Stimulated activated CD8-positive, alpha-beta memory T cell treated with anti-CD3 and anti-CD28 coated beads, Interleukin-7, amount 100 ng/mL, for 1 hour (primary cell): ENCODE measurements around the gene NR6A1.
"Not testable (repeated sequence)": the region's sequence is repeated elsewhere in the genome, so short reads cannot be mapped to it uniquely, and the experiment has no call there.

Source experiments
- DNase-seq, 2 donors: peaks; one replicate each; pipeline ENCODE4 v3.0.0-alpha.2; 2020; ENCODE audit warnings: low read depth in 2 of 2

Gene NR6A1

DNA sequence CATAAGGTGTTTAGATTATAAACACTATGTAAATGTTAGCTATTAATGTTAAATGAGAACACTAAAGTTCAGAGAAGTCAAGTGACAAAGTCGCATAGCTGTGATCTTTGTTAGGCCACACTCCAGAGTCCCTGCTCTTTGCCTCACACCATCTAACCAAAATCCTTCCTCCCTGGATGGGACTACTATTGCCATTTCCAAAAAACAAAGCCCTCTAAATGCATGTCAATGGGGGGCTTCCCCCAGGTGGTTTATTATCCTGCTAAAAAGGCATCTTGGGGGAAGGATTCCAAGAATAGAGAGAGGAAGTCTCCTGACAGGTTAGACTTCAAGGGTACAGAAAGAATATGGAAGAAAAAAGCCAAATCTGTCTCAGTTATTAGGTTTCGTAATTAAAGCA, 10.4 kb downstream of the NR6A1 start:
- DNase-seq: no peak

DNA sequence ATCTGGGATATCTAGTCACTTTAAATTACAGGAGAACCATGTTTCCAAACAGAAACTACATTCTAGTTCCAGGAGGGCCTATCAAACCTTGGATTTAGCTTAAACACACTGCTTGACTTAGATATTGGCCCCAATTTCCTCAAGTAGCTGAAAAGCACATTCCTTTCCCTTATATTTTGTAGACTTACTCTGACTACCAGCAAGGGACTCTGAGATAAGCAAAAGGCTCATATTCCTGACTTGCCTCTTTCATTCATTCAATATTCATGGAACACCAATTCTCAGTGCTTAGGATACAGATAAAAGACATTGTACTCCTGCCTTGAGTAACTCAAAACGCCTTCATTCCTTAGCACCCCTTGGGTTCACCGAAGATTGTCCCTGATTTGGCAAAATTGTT, 11.8 kb downstream of the NR6A1 start:
- no peak for DNase-seq

DNA sequence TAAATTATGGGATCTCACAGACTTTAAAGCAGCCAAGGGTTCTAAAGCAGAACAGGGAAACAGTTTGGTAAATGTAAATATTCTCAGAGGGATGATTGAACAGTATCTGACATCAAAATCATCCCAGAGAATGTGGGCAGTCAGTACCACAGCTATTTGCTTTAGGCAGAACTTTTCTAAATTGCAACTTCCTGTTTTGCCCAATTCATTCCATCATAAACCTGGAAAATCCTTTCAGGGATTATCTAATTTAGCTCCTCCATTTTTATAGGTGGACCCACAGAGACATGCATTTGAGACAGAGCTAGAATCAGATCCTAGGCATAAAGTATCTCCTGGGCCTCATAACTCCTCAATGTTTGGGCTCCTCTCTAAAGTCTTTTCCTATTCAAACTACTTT, 12.4 kb downstream of the NR6A1 start:
- DNase-seq: no peak

DNA sequence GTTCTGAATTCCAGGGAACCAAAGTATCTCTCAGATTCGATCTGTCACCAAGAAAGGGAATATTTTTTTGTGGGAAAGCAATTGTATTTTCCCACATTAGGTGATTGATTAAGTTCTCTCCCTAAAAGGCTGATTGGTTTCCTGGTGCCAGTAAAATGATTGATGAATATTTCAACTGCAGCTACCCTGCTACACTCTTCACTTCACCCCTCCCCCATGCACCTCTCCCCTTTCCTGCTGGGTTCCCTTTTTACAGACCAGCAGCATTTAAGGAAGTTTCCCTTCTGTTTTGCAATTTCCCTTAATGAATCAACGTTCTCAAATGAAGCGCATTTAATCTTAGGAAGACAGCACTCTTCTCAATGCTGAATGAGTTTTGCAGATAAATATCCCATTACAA, 13.1 kb downstream of the NR6A1 start:
- no peak for DNase-seq

DNA sequence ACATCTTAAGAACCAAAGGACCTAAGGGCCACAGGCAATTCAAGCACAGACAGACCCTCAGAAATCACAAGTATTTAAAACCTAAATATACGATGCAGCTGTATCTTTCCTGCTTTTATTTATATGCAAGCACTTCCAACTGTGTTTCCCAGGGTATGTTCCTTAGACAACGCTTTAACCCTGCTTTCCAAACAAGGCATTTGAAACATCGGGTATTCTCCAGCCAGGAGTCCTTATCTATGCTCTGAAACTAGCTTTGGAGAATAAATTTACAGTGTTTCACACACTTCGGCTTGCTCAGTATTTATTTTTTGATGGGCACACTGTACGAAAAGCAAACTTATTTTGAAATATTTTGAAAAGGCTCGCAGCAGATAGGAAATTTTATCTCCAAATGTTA, 13.5 kb downstream of the NR6A1 start:
- no peak for DNase-seq

DNA sequence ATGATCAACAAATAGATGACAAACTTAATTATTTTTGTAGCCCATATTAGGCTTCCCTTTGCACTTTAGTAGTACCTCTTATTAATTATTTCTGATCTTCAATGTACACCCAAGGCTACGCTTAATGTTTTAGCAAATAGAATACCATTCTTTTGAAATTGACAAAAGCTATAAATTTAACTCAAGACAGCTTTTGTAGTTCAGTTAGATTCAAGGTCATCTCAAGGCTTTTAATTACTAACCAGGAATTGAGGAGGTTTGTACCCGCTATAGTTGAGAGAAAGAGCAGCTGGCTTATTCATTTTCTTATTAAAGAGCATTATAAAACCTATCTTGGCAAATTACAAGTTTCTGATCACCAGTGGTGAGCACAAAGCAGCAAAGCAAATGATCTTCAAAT, 15.1 kb downstream of the NR6A1 start:
- no peak for DNase-seq

DNA sequence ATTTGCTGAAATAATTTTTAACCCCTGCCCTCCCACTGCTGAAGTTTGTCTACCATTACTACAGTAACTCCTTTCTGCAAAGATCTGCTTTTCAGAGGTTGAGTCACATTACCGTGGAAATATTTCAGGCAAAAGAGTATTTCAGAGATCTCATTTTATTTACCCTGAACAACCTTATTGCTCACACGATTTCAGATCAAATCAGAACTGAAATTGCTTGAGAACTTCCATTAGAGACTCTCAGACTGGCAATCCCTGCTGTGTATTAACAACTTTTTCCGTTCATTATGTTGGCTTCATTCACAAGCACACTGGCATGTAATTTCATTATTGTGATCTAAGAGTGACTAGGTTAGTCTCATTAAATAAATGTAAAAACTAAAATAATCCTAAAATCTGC, 16.1 kb downstream of the NR6A1 start:
- no peak for DNase-seq

DNA sequence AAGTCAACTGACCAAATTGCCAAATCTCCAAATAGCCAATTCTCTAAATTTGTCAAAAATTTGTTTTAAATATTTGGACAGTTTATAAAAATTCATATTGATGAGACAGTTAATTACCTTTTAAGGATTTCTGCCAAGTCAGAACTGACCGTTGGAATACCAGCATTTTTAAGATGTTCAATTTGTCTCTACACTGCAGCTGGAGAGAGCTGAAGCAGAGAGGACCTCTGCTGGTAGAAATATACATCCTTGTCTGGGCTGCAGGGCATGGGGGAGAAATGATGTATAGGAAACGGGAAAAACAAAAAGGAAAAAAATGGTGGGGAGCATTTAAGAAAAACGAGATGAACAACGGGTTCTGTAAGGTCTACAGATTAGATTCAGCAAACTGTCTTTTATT, 16.8 kb downstream of the NR6A1 start:
- DNase-seq: no peak

DNA sequence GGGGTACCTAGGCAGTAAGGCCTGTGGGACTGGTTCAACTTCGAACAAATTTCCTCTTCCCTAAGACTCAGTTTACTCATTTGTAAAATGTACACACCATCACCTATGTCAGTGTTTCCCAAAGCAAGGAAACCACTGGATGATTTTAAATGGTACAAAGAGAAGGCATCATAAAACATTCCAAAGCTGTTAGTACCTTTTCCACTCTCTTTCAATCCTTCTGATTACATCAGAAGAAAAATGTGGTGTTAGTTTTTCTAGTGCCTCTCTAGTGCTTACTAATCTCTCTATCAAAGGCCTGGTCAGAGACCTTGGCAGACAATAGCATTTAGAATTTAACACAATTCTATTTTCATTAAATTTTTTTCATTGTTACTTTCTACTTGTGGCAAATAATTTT, 18.1 kb downstream of the NR6A1 start:
- no peak for DNase-seq

DNA sequence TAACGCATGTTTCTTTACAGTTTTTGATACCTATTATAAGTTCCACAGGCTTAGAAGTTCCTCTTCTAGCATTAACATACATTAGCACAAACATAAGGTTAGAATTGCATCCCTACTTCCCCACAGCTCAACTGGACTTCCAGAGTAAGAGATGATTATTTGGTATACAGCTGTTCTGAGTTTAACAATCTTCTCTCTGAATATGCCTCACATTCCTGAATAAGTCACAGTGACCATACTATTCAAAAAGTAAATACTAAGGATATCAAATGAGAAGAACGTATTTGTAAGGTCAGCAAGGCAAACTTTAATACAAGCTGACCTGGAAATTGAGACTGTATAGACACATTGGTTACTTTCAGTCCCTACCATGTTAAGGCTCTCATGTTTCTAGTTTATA, 21.3 kb downstream of the NR6A1 start:
- DNase-seq: no peak

DNA sequence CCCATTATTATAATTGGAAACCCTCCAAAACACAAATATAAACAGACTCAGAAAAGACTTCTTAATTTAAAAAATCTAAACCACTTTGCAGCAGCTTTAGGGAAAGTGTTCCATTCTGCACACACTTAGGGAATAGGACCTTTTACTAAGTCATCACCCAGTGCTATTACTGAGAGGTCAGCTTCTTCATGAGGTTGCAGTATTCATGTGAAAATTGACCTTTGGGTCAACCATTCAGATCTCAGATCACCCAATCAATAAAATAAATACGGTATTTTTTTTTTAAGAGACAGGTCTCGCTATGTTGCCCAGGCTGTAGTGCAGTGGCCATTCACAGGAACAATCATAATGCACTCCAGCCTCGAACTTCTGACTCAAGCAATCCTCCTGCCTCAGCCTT, 21.8 kb downstream of the NR6A1 start:
- DNase-seq: no peak

DNA sequence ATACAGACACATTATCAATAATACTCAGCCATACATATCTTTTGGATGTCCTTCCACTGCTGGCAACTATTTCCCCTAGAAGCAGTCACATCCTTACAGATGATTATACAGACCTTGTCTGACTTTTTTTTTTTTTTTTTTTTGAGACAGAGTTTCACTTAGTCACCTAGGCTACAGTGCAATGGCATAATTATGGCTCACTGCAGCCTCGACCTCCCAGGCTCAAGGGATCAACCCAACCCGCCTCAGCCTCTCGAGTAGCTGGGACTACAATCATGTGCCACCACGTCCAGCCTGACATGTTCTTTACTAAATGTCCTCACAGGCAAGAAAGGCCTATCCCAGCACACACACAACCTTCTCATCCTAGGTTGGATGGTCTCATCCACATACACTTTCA, 24.0 kb downstream of the NR6A1 start:
- DNase-seq: no peak

DNA sequence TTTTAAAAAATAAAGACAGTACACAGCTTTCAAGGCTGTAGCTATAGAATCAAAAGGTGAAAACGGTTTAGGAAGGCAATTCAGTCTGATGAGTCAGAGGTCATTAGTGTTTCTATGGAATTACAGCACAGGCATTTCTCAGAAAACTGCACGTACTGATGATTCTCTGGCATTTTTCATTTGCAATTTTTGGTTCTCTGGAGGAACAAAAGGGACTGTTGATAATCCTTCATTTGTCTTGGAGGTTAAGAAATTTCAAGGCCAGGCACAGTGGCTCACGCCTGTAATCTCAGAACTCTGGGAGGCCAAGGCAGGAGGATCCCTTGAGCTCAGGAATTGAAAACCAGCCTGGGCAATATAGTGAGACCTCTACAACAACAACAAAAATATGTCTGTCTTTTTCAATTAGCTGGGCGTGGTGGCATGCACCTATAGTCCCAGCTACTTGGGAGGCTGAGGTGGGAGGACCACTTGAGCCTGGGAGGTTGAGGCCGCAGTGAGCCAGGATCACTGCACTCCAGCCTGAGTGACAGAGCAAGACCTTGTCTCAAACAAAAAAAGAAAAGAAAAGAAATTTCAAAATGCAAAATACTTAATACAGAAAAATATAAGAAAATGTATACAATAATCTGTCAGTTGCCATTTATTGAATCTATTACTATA, 27.3 kb downstream of the NR6A1 start:
- no peak for DNase-seq

DNA sequence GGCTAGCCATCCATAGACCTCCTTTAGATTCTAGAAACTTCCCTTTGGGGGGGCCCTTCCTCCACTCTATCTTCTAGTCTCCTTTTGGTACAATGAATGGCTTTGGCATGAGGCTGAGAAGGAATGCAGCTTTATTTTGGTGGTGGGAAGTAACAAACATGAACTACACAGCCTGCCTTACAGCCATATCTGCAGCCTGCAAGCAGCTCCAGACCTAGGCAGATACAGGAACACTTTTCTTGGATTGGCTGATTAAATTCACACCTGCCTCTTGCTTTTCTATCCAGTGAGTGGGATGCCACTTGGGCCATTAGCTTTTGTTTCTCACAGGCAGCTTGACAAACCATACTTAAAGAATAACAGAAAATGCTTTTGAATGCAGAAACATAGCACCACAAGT, 28.2 kb downstream of the NR6A1 start:
- DNase-seq: no peak

DNA sequence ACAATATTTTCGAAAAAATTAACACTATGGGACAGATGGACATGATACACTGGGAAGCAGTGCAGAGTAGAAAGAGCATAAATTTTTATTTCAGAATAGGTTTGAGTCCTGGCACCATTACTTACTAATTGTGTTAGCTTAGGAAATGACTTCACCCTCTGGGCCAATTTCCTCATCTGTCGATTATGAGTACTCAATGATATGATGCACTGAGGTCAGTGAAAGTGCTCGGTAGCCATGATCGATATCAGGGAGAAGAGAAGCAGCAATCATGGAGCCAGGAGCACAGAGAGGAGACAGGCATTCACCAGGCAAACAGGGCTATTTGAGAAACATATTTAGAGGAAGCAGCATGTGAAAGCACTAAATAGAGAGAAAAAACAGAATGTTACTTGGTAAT, 29.4 kb downstream of the NR6A1 start:
- no peak for DNase-seq

DNA sequence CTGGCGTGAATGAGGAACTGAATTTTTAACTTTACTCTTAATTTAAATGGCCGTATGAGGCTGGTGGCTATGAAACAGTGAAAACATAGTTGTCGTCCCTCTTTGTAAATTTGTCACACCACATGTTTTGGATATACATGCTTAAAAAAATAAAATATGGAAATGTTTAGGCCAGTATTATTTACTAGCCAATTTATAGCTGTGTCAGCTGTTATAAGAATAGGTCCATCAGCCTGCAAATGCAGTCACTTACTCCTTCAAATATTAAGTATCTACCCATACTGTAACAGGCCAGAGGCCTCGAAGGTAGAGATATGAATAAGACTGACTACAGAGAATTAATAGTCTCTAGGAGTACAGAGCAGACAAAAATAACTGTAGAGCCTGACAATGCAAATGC, 30.0 kb downstream of the NR6A1 start:
- DNase-seq: no peak

DNA sequence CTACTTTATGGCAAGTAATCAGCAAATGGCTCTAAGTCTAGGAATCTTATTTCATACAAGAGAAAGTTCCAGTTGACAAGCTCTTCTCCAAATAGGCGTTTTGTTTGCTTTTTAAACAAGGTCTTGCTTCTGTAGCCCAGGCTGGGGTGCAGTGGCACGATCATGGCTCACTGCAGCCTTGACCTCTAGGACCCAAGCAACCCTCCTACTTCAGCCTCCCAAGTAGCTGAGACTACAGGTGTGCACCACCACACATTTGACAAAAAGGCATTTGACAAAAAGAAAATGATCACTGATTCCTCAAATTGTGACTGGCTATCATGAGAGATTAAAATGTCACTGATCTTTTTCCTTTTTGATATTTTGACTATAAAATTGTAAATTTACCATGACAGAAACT, 31.8 kb downstream of the NR6A1 start:
- DNase-seq: no peak

DNA sequence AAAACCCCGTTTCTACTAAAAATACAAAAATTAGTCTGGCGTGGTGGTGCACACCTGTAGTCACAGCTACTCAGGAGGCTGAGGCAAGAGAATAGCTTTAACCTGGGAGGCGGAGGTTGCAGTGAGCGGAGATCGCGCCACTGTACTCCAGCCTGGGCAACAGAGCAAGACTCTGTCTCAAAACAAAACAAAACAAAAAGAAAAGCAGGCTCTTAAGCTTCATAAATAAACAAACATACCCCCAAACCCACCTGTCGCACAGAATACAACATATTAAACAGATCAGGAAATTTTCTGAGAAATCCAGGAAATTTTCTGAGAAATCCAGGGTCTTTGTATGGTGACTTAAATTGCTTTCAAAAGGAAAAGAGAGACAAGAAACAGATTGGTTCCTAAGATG, 33.0 kb downstream of the NR6A1 start:
- DNase-seq: not testable (repeated sequence)

DNA sequence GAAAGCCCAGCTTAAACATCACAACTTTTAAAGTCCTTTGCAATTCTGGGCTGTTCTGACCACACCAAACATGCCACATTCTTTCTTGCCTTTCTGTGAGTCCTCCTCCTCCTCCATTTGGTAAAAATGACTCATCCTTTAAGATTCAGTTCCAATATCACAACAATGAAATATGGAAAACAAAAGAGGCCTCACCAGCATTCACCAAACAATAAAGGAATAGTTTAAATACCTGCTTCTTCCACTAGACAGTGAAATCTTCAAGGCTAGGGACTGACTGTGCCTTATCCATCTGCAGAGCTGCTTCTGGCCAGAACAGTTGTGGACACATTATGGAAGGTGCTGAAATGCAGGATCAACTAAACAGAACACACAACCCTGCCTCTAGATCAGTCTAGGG, 36.0 kb downstream of the NR6A1 start:
- no peak for DNase-seq

DNA sequence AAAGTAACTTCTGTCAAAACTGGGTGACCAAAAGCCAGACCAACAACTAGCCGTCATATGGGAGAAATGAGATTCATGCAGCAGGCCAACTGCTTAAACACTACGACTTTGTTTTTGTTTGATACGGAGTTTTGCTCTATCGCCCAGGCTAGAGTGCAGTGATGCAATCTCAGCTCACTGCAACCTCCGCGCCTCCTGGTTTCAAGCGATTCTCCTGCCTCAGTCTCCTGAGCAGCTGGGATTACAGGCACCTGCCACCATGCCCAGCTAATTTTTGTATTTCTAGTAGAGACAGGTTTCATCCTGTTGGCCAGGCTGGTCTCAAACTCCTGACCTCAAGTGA, 36.4 kb downstream of the NR6A1 start:
- DNase-seq: not testable (repeated sequence)

DNA sequence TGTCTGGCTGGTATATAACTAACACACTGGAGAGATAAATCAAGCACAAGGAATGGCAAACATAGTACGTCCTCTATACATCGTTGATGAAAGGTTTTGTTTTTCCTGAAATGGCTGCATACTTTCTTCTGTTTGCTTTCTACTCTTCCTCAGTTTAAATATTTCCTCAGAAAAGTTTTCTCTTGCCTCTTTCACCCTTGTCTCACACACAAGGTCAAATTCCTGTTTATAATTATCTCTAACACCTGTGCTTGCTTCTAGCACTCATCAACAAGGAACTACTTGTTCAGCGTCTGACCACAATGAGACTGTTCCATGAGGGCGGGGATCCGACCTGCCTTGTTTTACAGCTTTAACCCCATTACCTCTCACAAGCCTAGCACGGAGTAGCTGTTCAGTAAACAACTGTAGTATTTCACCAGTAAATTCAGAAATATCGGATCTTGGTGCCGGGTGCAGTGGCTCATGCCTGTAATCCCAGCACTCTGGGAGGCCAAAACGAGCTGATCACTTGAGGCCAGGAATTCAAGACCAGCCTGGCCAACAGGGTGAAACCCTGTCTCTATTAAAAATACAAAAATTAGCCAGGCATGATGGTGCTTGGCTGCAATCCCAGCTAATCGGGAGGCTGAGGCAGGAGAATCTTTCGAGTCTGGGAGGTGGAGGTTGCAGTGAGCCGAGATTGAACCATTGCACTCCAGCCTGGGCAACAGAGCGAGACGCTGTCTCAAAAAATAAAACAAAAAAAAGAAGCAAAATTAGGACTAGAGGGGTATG, 37.0 kb downstream of the NR6A1 start:
- DNase-seq: no peak

DNA sequence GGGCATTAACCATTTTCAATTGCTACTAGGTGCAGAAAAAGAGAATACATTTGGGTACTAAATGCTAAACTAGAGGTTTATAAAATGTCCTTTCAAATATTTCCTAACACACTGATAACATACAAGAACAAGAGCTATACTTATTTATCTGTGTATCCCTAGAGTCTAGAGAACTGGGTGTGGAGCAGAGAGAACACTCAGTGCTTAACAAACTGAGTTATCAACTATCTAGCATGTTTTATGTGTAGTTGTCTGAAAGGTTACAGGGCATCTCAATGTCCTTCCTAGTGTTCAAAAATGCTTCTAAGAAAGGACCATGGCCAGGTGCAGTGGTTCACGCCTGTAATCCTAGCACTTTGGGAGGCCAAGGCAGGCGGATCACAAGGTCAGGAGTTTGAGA, 40.3 kb downstream of the NR6A1 start:
- no peak for DNase-seq

DNA sequence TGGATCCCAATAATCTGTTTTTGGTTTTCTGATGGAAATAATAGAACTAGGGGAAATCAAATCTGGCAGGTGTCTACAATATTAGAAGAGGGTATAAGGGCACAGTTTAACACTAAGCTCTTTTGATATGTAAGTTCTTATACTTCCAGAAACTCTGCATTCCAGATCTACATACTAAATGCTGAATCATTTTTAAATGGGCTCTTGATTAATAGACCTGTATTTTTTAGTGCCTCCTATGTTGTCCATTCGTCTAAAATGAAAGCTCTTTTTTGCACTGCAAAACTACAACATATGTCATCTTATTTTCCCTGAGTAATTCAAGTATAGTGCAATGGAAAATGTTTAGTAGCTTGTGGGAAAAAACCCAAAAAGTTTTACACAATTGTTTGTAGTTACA, 44.2 kb downstream of the NR6A1 start:
- no peak for DNase-seq

DNA sequence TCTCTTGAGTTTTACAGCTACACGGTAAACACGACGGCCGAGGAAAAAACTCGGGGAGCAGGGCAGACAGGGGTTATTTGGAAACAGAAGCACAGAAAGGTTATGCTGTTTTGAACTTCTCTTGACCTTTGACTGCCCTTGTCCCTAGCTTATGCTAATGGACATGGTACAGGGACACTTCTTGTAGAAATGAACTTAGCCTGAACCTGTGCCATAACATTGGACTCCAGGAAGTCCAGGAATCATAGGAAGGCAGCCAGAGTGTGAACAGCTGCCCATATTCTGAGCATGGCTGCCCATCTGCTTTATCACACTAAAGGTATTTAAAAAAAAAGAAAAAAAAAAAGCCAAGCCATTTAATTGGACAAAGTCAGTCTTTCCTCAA, 46.1 kb downstream of the NR6A1 start:
- no peak for DNase-seq
